ENCODE results near the gene PTPRH. TPM values are rescaled to one million over a fixed set of nuclear protein-coding genes. Genes with fewer than 3 reads are reported as not detected.

The PTPRH gene
- total RNA-seq, 1 experiment from 2014 or later, result 2.3 TPM

DNA sequence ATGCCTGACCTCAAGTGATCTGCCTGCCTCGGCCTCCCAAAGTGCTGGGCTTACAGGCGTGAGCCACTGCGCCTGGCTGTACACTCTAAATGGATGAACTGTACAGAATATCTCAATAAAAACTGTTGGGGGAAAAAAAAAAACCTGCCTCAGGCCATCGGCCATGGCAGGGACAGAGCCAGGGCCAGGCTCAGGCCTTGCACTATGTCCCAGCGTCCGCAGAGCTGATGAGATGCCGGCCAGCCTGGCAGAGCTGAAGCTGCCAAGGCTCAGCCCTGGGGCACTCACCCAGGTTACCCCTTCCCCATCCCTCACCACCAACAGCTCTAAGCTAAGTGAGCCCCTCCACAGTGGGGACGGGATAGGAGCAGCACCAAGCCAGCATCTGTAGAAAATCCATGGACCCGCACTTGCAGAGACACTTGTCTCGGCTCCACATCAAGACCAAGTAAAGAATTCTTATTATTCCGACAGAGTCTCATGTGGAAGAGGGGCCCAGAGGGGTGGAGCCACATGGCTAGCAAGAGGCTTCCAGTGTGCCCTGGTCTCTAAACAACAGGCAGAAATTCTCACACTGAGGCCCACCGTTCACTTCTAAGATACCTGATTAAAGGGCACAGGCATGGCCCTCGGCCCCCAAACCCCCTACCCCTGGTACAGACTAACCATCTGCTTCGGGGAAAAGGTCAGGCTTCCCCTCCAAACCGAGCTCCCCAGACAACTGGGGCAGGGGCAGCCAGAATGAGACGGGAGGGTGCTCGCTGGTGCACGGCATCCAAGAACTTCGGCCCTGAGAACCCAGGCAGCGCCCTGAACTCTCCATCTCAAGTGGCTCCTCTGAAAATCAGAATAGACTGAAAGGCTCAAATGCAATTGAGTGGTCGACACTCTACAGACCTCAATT is 43.7 kb upstream of the PTPRH start:
- Mint-ChIP-seq H3K27ac (ENCODE audit: unreplicated experiment) (no peak overlapping the region), H3K36me3 (ENCODE audit: insufficient read depth, unreplicated experiment) (peaks cover 38% of the 10 kb centered on the region), H3K4me1 (ENCODE audit: low read depth, unreplicated experiment) (peaks cover 29% of the 10 kb centered on the region), H3K4me3 (ENCODE audit: unreplicated experiment) (no peak overlapping the region), H3K9me3 (ENCODE audit: unreplicated experiment) (no peaks in the 10 kb centered on the region), H3K27me3 (ENCODE audit: insufficient read depth, unreplicated experiment) (no peaks in the 10 kb centered on the region)
- Histone ChIP-seq H3K36me3 (ENCODE audit: control insufficient read depth, insufficient read depth, low read length) (peaks cover 3% of the 10 kb centered on the region), H3K4me3 (ENCODE audit: low read depth, low read length) (no peak overlapping the region), H3K9me3 (no peaks in the 10 kb centered on the region), H3K4me1 (0 out of 2 replicates have a peak, but pooled peaks cover 14% of the 10 kb centered on the region), H3K27me3 (replicated peaks; ENCODE audit: control insufficient read depth, insufficient read depth, low read length) (no peaks in the 10 kb centered on the region)
- no peak for DNase-seq
- ChIA-PET CTCF (no interaction called here), POLR2A (interaction anchor here (0.7 kb wide), 1 partner anchor 95 kb away, joined by 9 read pairs; no protein-coding TSS in a partner anchor)
- no TSS peak for BruUV-seq (replicated peaks)
- TF ChIP-seq, protein P1, sequence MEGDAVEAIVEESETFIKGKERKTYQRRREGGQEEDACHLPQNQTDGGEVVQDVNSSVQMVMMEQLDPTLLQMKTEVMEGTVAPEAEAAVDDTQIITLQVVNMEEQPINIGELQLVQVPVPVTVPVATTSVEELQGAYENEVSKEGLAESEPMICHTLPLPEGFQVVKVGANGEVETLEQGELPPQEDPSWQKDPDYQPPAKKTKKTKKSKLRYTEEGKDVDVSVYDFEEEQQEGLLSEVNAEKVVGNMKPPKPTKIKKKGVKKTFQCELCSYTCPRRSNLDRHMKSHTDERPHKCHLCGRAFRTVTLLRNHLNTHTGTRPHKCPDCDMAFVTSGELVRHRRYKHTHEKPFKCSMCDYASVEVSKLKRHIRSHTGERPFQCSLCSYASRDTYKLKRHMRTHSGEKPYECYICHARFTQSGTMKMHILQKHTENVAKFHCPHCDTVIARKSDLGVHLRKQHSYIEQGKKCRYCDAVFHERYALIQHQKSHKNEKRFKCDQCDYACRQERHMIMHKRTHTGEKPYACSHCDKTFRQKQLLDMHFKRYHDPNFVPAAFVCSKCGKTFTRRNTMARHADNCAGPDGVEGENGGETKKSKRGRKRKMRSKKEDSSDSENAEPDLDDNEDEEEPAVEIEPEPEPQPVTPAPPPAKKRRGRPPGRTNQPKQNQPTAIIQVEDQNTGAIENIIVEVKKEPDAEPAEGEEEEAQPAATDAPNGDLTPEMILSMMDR (IDR thresholded peaks at IDR 0.05; ENCODE audit: insufficient read depth in 1 of 2, low read depth in 1 of 2, low read length in 1 of 2, severe bottlenecking in 1 of 2, unreplicated experiment in 1 of 2), result no peak
- intact Hi-C loops (cut with micrococcal nuclease; ENCODE audit: unreplicated experiment), result no loop called here

- POLR2A ChIA-PET, result interaction anchor here (0.6 kb wide), 1 partner anchor 29 kb away, joined by 3 read pairs; the partner anchor contains the start of gene HSPBP1
- Histone ChIP-seq H3K4me3 (ENCODE audit: low read depth, low read length) (no peak overlapping the region), H3K36me3 (ENCODE audit: control insufficient read depth, insufficient read depth, low read length) (peaks cover 5% of the 10 kb centered on the region), H3K4me1 (0 out of 2 replicates have a peak, but pooled peaks cover 6% of the 10 kb centered on the region), H3K9me3 (no peaks in the 10 kb centered on the region), H3K27me3 (replicated peaks; ENCODE audit: control insufficient read depth, insufficient read depth, low read length) (no peaks in the 10 kb centered on the region)
- H3K9me3 Mint-ChIP-seq (ENCODE audit: unreplicated experiment), result no peaks in the 10 kb centered on the region
- DNase-seq, result no peak
- TF ChIP-seq, protein P1 (IDR thresholded peaks at IDR 0.05; ENCODE audit: insufficient read depth in 1 of 2, low read depth in 1 of 2, low read length in 1 of 2, severe bottlenecking in 1 of 2, unreplicated experiment in 1 of 2), result no peak
- intact Hi-C loops (cut with micrococcal nuclease; ENCODE audit: unreplicated experiment), result no loop called here
- H3K4me3 Mint-ChIP-seq (ENCODE audit: unreplicated experiment), result no peak overlapping the region
- H3K36me3 Mint-ChIP-seq (ENCODE audit: insufficient read depth, unreplicated experiment), result peaks cover 28% of the 10 kb centered on the region
- H3K27me3 Mint-ChIP-seq (ENCODE audit: insufficient read depth, unreplicated experiment), result no peaks in the 10 kb centered on the region
- CTCF ChIA-PET, result no interaction called here
- H3K4me1 Mint-ChIP-seq (ENCODE audit: low read depth, unreplicated experiment), result peaks cover 16% of the 10 kb centered on the region
- BruUV-seq (replicated peaks), result no TSS peak
- H3K27ac Mint-ChIP-seq (ENCODE audit: unreplicated experiment), result no peak overlapping the region
Measured at GRCh38 chr19:55251341-55252081, 42.2 kb upstream of the PTPRH start.

DNA sequence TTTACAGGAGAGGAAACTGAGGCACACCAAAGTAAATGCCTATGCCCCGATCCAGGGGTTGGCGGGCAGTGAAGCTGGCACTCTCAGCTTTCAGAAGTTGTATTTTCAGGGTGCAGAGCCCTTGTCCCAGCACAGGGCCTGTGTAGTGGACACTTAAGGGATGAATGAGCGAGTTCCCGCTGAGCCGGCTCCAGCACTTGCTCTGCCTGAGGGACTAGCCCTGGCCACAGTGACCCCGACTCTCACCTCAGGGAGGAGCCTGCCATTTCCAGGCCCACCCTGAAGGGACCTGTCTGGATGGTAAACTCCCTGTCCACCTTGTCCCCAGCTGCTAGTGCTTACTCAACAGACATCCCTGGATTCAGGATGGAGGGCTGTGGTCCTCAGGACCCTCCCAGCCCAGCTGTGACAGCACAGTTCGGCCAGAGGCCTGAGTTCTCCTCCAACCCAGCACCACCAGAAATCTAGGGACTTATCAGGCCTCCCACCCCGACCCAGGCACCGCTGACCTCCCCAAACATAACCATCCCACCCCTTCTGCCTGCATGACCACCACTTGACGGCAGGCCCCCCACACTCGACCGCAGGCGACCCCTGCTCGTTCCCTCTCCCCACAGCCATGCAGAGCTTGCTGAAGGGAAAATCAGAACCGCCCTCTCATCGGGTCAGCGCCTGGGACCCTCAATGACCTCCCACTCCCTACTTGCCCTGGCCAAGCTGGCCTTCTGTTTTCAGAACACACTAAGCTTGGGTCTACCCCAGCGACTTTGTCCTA is 41.1 kb upstream of the PTPRH start:
- POLR2A ChIA-PET, result no interaction called here
- Histone ChIP-seq H3K27me3 (replicated peaks; ENCODE audit: control insufficient read depth, insufficient read depth, low read length) (no peaks in the 10 kb centered on the region), H3K4me1 (no peaks in the 10 kb centered on the region), H3K9me3 (no peaks in the 10 kb centered on the region), H3K36me3 (ENCODE audit: control insufficient read depth, insufficient read depth, low read length) (peaks cover 4% of the 10 kb centered on the region), H3K4me3 (ENCODE audit: low read depth, low read length) (no peak overlapping the region)
- BruUV-seq (replicated peaks), result no TSS peak
- H3K9me3 Mint-ChIP-seq (ENCODE audit: unreplicated experiment), result no peaks in the 10 kb centered on the region
- no peak for DNase-seq
- no peak overlapping the region for H3K4me3 Mint-ChIP-seq (ENCODE audit: unreplicated experiment)
- intact Hi-C loops (cut with micrococcal nuclease; ENCODE audit: unreplicated experiment), result no loop called here
- peaks cover 19% of the 10 kb centered on the region for H3K36me3 Mint-ChIP-seq (ENCODE audit: insufficient read depth, unreplicated experiment)
- peaks cover 5% of the 10 kb centered on the region for H3K4me1 Mint-ChIP-seq (ENCODE audit: low read depth, unreplicated experiment)
- TF ChIP-seq, protein P1 (IDR thresholded peaks at IDR 0.05; ENCODE audit: insufficient read depth in 1 of 2, low read depth in 1 of 2, low read length in 1 of 2, severe bottlenecking in 1 of 2, unreplicated experiment in 1 of 2), result no peak
- CTCF ChIA-PET, result interaction anchor here (0.6 kb wide), 1 partner anchor 143 kb away, joined by 6 read pairs; no protein-coding TSS in a partner anchor
- H3K27ac Mint-ChIP-seq (ENCODE audit: unreplicated experiment), result no peak overlapping the region
- no peaks in the 10 kb centered on the region for H3K27me3 Mint-ChIP-seq (ENCODE audit: insufficient read depth, unreplicated experiment)

Data from Caco-2 (cell line).